ENCODE results near the gene LRRC42. TPM values are rescaled to one million over a fixed set of nuclear protein-coding genes. Genes with fewer than 3 reads are reported as not detected.

Gene LRRC42
- total RNA-seq, 1 experiment from 2014 or later = 50.1 TPM

GRCh38 chr1:53909946-53910345 lies 36.2 kb upstream of the LRRC42 start:
- H3K79me2 ChIP-seq (ENCODE audit: low read length) = no peaks in the 10 kb centered on the region
- H3K36me3 ChIP-seq (ENCODE audit: insufficient read depth, low read length) = no peaks in the 10 kb centered on the region
- no peak overlapping the region for H3K4me2 ChIP-seq (ENCODE audit: low read depth, low read length, poor library complexity, severe bottlenecking)
- no peaks in the 10 kb centered on the region for H3K9me3 ChIP-seq (ENCODE audit: low read length)
- H3K4me3 ChIP-seq (ENCODE audit: low read length) = no peak overlapping the region
- no peaks in the 10 kb centered on the region for H4K20me1 ChIP-seq (ENCODE audit: insufficient read depth, low read depth, low read length)
- peaks cover 7% of the 10 kb centered on the region; the same call in 1 of the 2 replicates for H3K4me1 ChIP-seq (ENCODE audit: low read length)
- no peak overlapping the region for H2AFZ ChIP-seq (ENCODE audit: low read length)
- DNase-seq = no peak
- H3K27me3 ChIP-seq (ENCODE audit: low read length) = no peaks in the 10 kb centered on the region
- no peaks in the 10 kb centered on the region for H3K9me2 ChIP-seq (replicated peaks; ENCODE audit: insufficient read depth, low read length)
- H3K27ac ChIP-seq (ENCODE audit: low read length) = no peak overlapping the region
- no peak overlapping the region for H3K9ac ChIP-seq (ENCODE audit: low read length)

GRCh38 chr1:53911442-53911841 lies 34.7 kb upstream of the LRRC42 start:
- Histone ChIP-seq H3K4me1 (ENCODE audit: low read length) (peaks cover 7% of the 10 kb centered on the region; the same call in 1 of the 2 replicates), H3K79me2 (ENCODE audit: low read length) (no peaks in the 10 kb centered on the region), H3K36me3 (ENCODE audit: insufficient read depth, low read length) (no peaks in the 10 kb centered on the region), H3K27ac (ENCODE audit: low read length) (no peak overlapping the region), H3K4me3 (ENCODE audit: low read length) (no peak overlapping the region), H3K9me3 (ENCODE audit: low read length) (no peaks in the 10 kb centered on the region), H4K20me1 (ENCODE audit: insufficient read depth, low read depth, low read length) (no peaks in the 10 kb centered on the region), H3K27me3 (ENCODE audit: low read length) (no peaks in the 10 kb centered on the region), H3K9ac (ENCODE audit: low read length) (no peak overlapping the region), H3K9me2 (replicated peaks; ENCODE audit: insufficient read depth, low read length) (no peaks in the 10 kb centered on the region), H3K4me2 (ENCODE audit: low read depth, low read length, poor library complexity, severe bottlenecking) (no peak overlapping the region), H2AFZ (ENCODE audit: low read length) (no peak overlapping the region)
- no peak for DNase-seq

DNA sequence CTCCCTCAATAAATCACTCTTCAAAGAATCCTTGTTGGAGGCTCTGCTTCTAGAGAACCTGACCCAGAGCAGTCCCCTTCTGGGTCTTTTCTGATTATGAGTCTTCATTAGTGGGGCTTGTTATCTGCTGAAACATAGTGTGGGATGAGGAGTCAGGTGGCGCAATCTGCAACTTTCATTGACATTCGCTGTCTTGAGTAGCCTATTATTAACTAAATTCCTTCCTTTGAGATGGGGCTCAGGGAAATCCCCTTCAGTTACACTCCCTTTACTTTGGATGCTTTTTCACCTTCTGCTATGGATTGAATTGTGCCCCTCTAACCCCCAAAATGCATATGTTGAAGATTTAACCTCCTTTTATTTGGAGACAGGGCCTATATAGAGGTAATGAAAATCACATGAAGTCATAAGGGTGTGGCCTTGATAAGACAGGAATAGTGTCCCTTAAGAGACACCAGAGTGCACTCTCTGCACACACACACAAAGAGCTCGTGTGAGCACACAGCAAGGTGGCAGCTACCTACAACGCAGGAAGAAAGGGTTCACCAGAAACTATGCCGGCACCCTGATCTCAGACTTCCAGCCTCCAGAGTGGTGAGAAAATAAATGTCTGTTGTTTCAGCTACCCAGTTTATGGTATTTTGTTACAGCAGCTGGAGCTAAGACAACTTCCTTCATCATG lies 32.7 kb upstream of the LRRC42 start:
- no peak overlapping the region for H2AFZ ChIP-seq (ENCODE audit: low read length)

DNA sequence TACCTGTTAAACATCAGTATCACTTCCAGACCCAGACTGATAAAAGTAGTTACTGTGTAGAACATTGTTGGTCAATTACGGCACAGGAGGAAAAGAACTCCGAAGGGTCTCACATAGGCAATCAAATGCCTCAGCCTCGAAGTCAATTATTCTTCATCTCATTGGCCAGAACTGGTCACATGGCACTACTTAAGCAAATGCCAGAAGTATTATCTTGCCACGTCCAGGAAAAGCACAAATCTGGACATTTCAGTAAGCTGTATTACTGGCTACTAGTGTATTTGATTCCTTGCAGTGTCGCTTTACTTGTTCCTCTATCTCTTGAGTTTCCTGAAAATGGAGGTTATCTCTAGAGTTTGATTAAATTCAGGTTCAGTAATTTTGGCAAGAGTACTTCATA lies 27.8 kb upstream of the LRRC42 start:
- Histone ChIP-seq H3K9me3 (ENCODE audit: low read length) (no peaks in the 10 kb centered on the region), H3K27me3 (ENCODE audit: low read length) (no peaks in the 10 kb centered on the region)
- no peak for DNase-seq

More for the DNA sequence above, 32.7 kb upstream of the LRRC42 start:
- Histone ChIP-seq H3K9me2 (replicated peaks; ENCODE audit: insufficient read depth, low read length) (no peaks in the 10 kb centered on the region), H3K4me3 (ENCODE audit: low read length) (no peak overlapping the region), H3K9me3 (ENCODE audit: low read length) (no peaks in the 10 kb centered on the region), H3K36me3 (ENCODE audit: insufficient read depth, low read length) (0 out of 2 replicates have a peak, but pooled peaks cover 2% of the 10 kb centered on the region), H3K4me1 (ENCODE audit: low read length) (peaks cover 7% of the 10 kb centered on the region; the same call in 1 of the 2 replicates), H3K79me2 (ENCODE audit: low read length) (no peaks in the 10 kb centered on the region), H4K20me1 (ENCODE audit: insufficient read depth, low read depth, low read length) (no peaks in the 10 kb centered on the region), H3K27ac (ENCODE audit: low read length) (no peak overlapping the region), H3K9ac (ENCODE audit: low read length) (no peak overlapping the region), H3K27me3 (ENCODE audit: low read length) (no peaks in the 10 kb centered on the region), H3K4me2 (ENCODE audit: low read depth, low read length, poor library complexity, severe bottlenecking) (no peak overlapping the region)
- no peak for DNase-seq

GRCh38 chr1:53919675-53920066 lies 26.5 kb upstream of the LRRC42 start:
- no peaks in the 10 kb centered on the region for H3K27me3 ChIP-seq (ENCODE audit: low read length)
- H3K79me2 ChIP-seq (ENCODE audit: low read length) = no peaks in the 10 kb centered on the region
- DNase-seq = no peak
- no peak overlapping the region for H2AFZ ChIP-seq (ENCODE audit: low read length)
- H3K9me3 ChIP-seq (ENCODE audit: low read length) = no peaks in the 10 kb centered on the region
- H3K9ac ChIP-seq (ENCODE audit: low read length) = no peak overlapping the region
- H4K20me1 ChIP-seq (ENCODE audit: insufficient read depth, low read depth, low read length) = no peaks in the 10 kb centered on the region
- H3K4me2 ChIP-seq (ENCODE audit: low read depth, low read length, poor library complexity, severe bottlenecking) = no peak overlapping the region
- no peak overlapping the region for H3K27ac ChIP-seq (ENCODE audit: low read length)
- H3K4me3 ChIP-seq (ENCODE audit: low read length) = no peak overlapping the region
- H3K36me3 ChIP-seq (ENCODE audit: insufficient read depth, low read length) = peaks cover 41% of the 10 kb centered on the region; the same call in 1 of the 2 replicates
- no peaks in the 10 kb centered on the region for H3K4me1 ChIP-seq (ENCODE audit: low read length)
- no peaks in the 10 kb centered on the region for H3K9me2 ChIP-seq (replicated peaks; ENCODE audit: insufficient read depth, low read length)

More for the DNA sequence above, 27.8 kb upstream of the LRRC42 start:
- Histone ChIP-seq H3K9ac (ENCODE audit: low read length) (no peak overlapping the region), H3K4me2 (ENCODE audit: low read depth, low read length, poor library complexity, severe bottlenecking) (no peak overlapping the region), H3K36me3 (ENCODE audit: insufficient read depth, low read length) (peaks cover 30% of the 10 kb centered on the region; the same call in 1 of the 2 replicates), H3K4me1 (ENCODE audit: low read length) (peaks cover 5% of the 10 kb centered on the region; the same call in 1 of the 2 replicates), H3K27ac (ENCODE audit: low read length) (no peak overlapping the region), H4K20me1 (ENCODE audit: insufficient read depth, low read depth, low read length) (no peaks in the 10 kb centered on the region), H3K9me2 (replicated peaks; ENCODE audit: insufficient read depth, low read length) (no peaks in the 10 kb centered on the region), H2AFZ (ENCODE audit: low read length) (no peak overlapping the region), H3K79me2 (ENCODE audit: low read length) (no peaks in the 10 kb centered on the region), H3K4me3 (ENCODE audit: low read length) (no peak overlapping the region)

DNA sequence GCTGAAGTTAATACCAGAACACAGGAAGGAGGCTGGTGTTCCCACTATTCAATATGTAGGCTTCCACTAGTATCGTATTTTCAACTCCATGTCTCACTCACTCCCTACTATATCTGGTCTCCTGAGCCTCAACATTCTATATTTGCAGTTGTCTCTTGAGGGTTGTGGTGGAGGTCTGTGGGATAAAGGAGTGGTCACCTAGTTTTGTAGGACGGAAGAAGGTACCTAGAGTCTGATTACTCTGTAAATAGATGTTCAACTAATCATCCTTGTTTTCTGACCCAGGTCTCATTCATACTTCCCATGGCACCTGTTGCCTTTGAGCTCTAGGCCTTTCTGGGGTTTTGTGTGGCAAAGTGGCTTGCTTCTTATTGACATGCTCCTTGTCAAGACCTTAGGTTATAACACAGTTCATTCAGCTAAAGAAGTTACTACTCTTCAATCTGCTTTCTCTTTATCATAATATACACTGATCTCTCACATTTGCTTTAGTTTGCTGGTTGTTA lies 18.7 kb upstream of the LRRC42 start:
- no peak overlapping the region for H3K4me3 ChIP-seq (ENCODE audit: low read length)
- no peak for DNase-seq
- H2AFZ ChIP-seq (ENCODE audit: low read length) = no peak overlapping the region
- H3K36me3 ChIP-seq (ENCODE audit: insufficient read depth, low read length) = peaks cover 41% of the 10 kb centered on the region
- no peaks in the 10 kb centered on the region for H3K9me2 ChIP-seq (replicated peaks; ENCODE audit: insufficient read depth, low read length)
- peaks cover 3% of the 10 kb centered on the region; the same call in 1 of the 2 replicates for H3K79me2 ChIP-seq (ENCODE audit: low read length)
- H3K27ac ChIP-seq (ENCODE audit: low read length) = no peak overlapping the region
- H4K20me1 ChIP-seq (ENCODE audit: insufficient read depth, low read depth, low read length) = no peaks in the 10 kb centered on the region
- H3K9ac ChIP-seq (ENCODE audit: low read length) = no peak overlapping the region
- no peaks in the 10 kb centered on the region for H3K4me1 ChIP-seq (ENCODE audit: low read length)
- no peaks in the 10 kb centered on the region for H3K9me3 ChIP-seq (ENCODE audit: low read length)
- no peaks in the 10 kb centered on the region for H3K27me3 ChIP-seq (ENCODE audit: low read length)
- H3K4me2 ChIP-seq (ENCODE audit: low read depth, low read length, poor library complexity, severe bottlenecking) = no peak overlapping the region

GRCh38 chr1:53929246-53929960 lies 16.7 kb upstream of the LRRC42 start:
- Histone ChIP-seq H3K4me2 (ENCODE audit: low read depth, low read length, poor library complexity, severe bottlenecking) (no peak overlapping the region), H3K36me3 (ENCODE audit: insufficient read depth, low read length) (peaks cover 27% of the 10 kb centered on the region), H3K9me2 (replicated peaks; ENCODE audit: insufficient read depth, low read length) (no peaks in the 10 kb centered on the region), H3K4me3 (ENCODE audit: low read length) (no peak overlapping the region), H3K4me1 (ENCODE audit: low read length) (no peaks in the 10 kb centered on the region), H3K27ac (ENCODE audit: low read length) (no peak overlapping the region), H2AFZ (ENCODE audit: low read length) (no peak overlapping the region), H3K9ac (ENCODE audit: low read length) (no peak overlapping the region), H3K79me2 (ENCODE audit: low read length) (peaks cover 12% of the 10 kb centered on the region; the same call in 1 of the 2 replicates), H3K27me3 (ENCODE audit: low read length) (no peaks in the 10 kb centered on the region), H4K20me1 (ENCODE audit: insufficient read depth, low read depth, low read length) (no peaks in the 10 kb centered on the region), H3K9me3 (ENCODE audit: low read length) (peaks cover 2% of the 10 kb centered on the region; the same call in 1 of the 2 replicates)
- no peak for DNase-seq

DNA sequence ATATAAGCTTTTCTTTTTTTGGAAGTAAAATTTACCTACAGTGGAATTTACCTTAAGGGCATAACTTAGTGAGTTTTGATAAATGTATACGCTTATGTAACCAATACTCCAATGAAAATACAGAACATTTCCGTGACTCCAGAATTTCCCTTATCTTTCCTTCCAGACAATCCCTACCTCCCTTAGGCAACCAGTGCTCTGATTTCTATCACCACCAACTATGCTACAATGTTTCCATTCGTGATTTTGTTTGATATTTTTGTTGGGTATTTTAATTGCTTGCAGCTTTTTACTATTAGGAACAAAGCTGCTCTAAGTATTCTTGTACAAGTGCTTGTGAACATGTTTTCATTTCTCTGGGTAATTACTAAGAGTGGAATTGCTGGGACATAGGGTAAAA lies 15.2 kb upstream of the LRRC42 start:
- no peak overlapping the region for H3K4me2 ChIP-seq (ENCODE audit: low read depth, low read length, poor library complexity, severe bottlenecking)
- H3K9me2 ChIP-seq (replicated peaks; ENCODE audit: insufficient read depth, low read length) = no peaks in the 10 kb centered on the region
- H3K4me1 ChIP-seq (ENCODE audit: low read length) = no peaks in the 10 kb centered on the region
- H3K27ac ChIP-seq (ENCODE audit: low read length) = no peak overlapping the region
- H3K79me2 ChIP-seq (ENCODE audit: low read length) = peaks cover 24% of the 10 kb centered on the region
- no peak overlapping the region for H2AFZ ChIP-seq (ENCODE audit: low read length)
- peaks cover 40% of the 10 kb centered on the region for H3K36me3 ChIP-seq (ENCODE audit: insufficient read depth, low read length)
- no peaks in the 10 kb centered on the region for H4K20me1 ChIP-seq (ENCODE audit: insufficient read depth, low read depth, low read length)
- DNase-seq = no peak
- H3K27me3 ChIP-seq (ENCODE audit: low read length) = no peaks in the 10 kb centered on the region
- peaks cover 6% of the 10 kb centered on the region for H3K9me3 ChIP-seq (ENCODE audit: low read length)
- no peak overlapping the region for H3K9ac ChIP-seq (ENCODE audit: low read length)
- H3K4me3 ChIP-seq (ENCODE audit: low read length) = no peak overlapping the region

All from Karpas-422 (cell line).